K562 (cell line): ENCODE results near the gene SESN3. TPM values are rescaled to one million over a fixed set of nuclear protein-coding genes. Genes with fewer than 3 reads are reported as not detected.

Experiments
- ARID2 ChIP-seq: fragments of 450-650 bp; IDR thresholded peaks from 2 replicates; pipeline ENCODE4 v1.6.1; 2017; ENCODE audit warnings: antibody characterized with exemption, mild to moderate bottlenecking
- CBX5 ChIP-seq: IDR thresholded peaks from 2 replicates; pipeline ENCODE4 v1.6.1; 2014; ENCODE audit warnings: low read depth, borderline replicate concordance
- CHCHD3 ChIP-seq: fragments of 250-450 bp; sonication (Bioruptor Pico); IDR thresholded peaks from 2 replicates; pipeline ENCODE4 v2.1.2; 2022; ENCODE audit warnings: mild to moderate bottlenecking
- EGR1 ChIP-seq: fragments of 450-650 bp; conservative IDR thresholded peaks from 2 replicates; pipeline ENCODE4 v1.6.1; 2017; ENCODE audit warnings: mild to moderate bottlenecking
- MAZ ChIP-seq, 2 experiments: fragments of 450-650 bp in 1 of 2; sonication (generic) in 1 of 2; formaldehyde crosslinking; IDR thresholded peaks in 1 of 2; conservative IDR thresholded peaks in 1 of 2; 2 replicates each; pipeline versions ENCODE4 v1.4.0 to v1.5.0; 2020; ENCODE audit warnings: mild to moderate bottlenecking in 1 of 2, missing genetic modification reagents in 1 of 2
- MED1 ChIP-seq: sonication (generic); formaldehyde crosslinking; IDR thresholded peaks from 2 replicates; pipeline ENCODE4 v1.8.1; 2023; ENCODE audit warnings: missing genetic modification reagents, borderline replicate concordance
- MTA1 ChIP-seq: fragments of 450-650 bp; IDR thresholded peaks from 2 replicates; pipeline ENCODE4 v1.6.1; 2017; ENCODE audit warnings: borderline replicate concordance
- NFXL1 ChIP-seq: fragments of 450-650 bp; formaldehyde crosslinking; IDR thresholded peaks from 2 replicates; pipeline ENCODE4 v1.4.0; 2021; ENCODE audit warnings: mild to moderate bottlenecking
- PHF21A ChIP-seq: fragments of 450-650 bp; IDR thresholded peaks from 2 replicates; pipeline ENCODE4 v1.6.1; 2017; ENCODE audit warnings: low read depth, borderline replicate concordance
- TCF7L2 ChIP-seq: fragments of 150-350 bp; IDR thresholded peaks from 2 replicates; pipeline ENCODE4 v1.6.1; 2016; ENCODE audit warnings: low read depth, mild to moderate bottlenecking, low read length, moderate library complexity
- ZNF507 ChIP-seq: conservative IDR thresholded peaks from 2 replicates; pipeline ENCODE4 v1.6.1; 2017; ENCODE audit warnings: missing genetic modification characterization, missing compliant biosample characterization
- ZNF695 ChIP-seq: fragments of 450-650 bp; formaldehyde crosslinking; IDR thresholded peaks from 2 replicates; pipeline ENCODE4 v1.4.0; 2020; ENCODE audit warnings: mild to moderate bottlenecking, moderate library complexity
- polyA plus RNA-seq, 8 experiments: library from polyadenylated mRNA; depleted of rRNA in 4 of 8; stranded (reverse) in 5 of 8; unstranded in 3 of 8; fragments of >200 nt; fragmentation: Nextera tagmentation in 2 of 8; fragmentation: Illumina TruSeq in 1 of 8; extraction: Ambion mirVana in 2 of 8; extraction: Trizol in 1 of 8; gene quantifications; 2 replicates each; pipeline versions ENCODE4 v1.2.1 to v1.2.3, GENCODE V29; 2011 to 2014; ENCODE audit warnings: inconsistent platforms in 1 of 8, missing spikeins in 1 of 8
- total RNA-seq, 7 experiments: library from RNA; depleted of rRNA in 6 of 7; stranded (reverse); fragments of >200 nt in 6 of 7; fragmentation: Illumina TruSeq in 2 of 7; extraction: Trizol in 2 of 7; gene quantifications; 2 replicates each; pipeline versions ENCODE4 v1.2.1 to v1.2.3, GENCODE V29; 2011 to 2021; ENCODE audit warnings: low replicate concordance in 1 of 7
- TF ChIP-seq, protein P1 (sequence below): fragments of 450-650 bp; IDR thresholded peaks from 2 replicates; pipeline ENCODE4 v1.6.1; 2016; ENCODE audit warnings: mild to moderate bottlenecking
- TF ChIP-seq, protein P2 (sequence below): fragments of 250-450 bp; sonication (Bioruptor Pico); IDR thresholded peaks from 2 replicates; pipeline ENCODE4 v1.8.0; 2021; ENCODE audit warnings: moderate library complexity, mild to moderate bottlenecking, inconsistent platforms
- TF ChIP-seq, protein P3 (sequence below): fragments of 250-450 bp; sonication (Bioruptor Pico); IDR thresholded peaks from 2 replicates; pipeline ENCODE4 v1.5.0; 2021; ENCODE audit warnings: mild to moderate bottlenecking, moderate library complexity
- TF ChIP-seq, protein P4 (sequence below): sonication (generic); formaldehyde crosslinking; IDR thresholded peaks from 2 replicates; pipeline ENCODE4 v1.5.0; 2020; ENCODE audit warnings: missing genetic modification reagents
- TF ChIP-seq, protein P5 (sequence below): fragments of 250-450 bp; sonication (Bioruptor Pico); IDR thresholded peaks from 2 replicates; pipeline ENCODE4 v1.5.0; 2021; ENCODE audit warnings: mild to moderate bottlenecking, borderline replicate concordance

The SESN3 gene
- total and polyA plus RNA-seq, 9 of the 15 experiments (the other 6 are each of a cell fraction or from before 2014, with no cell fraction given) = 0.44 to 2.6 (median 1.5) TPM

DNA sequence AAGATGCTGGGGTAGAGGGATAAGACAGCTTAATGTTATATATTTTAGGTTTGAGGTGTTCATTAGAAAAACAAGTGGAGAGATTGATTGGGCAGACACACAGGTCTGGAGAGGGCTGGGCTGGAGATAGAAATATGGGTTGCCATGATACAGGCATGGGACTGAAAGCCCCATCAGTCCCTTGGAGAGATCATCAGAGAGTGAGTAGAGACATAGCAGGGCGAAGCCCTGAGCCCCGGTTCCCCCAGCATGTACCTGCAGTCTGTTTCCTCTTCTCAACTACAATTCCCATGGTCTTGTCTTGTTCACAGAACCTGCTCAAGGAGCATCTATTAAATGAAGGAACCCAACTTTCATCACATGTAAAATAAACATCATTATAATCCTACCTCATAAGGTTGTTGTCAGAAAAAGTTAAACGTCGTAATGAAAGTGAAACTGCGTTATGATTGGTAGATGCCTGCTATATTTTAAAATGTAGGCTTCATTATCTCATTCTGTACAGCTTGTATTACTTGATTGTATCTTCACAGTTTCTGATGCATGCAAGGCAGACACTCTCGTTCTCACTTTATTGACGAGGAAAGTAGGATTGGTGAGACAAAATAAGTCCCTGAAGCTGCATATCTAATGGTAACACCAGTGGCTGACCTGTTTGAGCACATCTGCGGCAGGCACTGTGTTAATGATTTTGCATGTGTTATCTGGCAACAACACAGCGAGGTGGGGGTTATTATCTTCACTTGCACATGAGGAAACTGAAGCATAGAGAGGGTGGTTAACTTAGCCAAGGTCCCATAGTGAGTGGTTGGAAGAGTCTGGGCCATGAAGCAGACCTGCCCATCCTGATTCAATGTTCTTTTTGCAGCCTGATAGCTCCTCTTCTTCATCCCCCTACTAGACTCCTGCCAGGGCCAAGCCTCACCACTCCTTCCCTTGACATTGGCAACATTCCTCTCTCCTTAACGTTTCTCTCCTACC lies 77.8 kb downstream of the SESN3 start (continued):
- TF ChIP-seq, protein P1, sequence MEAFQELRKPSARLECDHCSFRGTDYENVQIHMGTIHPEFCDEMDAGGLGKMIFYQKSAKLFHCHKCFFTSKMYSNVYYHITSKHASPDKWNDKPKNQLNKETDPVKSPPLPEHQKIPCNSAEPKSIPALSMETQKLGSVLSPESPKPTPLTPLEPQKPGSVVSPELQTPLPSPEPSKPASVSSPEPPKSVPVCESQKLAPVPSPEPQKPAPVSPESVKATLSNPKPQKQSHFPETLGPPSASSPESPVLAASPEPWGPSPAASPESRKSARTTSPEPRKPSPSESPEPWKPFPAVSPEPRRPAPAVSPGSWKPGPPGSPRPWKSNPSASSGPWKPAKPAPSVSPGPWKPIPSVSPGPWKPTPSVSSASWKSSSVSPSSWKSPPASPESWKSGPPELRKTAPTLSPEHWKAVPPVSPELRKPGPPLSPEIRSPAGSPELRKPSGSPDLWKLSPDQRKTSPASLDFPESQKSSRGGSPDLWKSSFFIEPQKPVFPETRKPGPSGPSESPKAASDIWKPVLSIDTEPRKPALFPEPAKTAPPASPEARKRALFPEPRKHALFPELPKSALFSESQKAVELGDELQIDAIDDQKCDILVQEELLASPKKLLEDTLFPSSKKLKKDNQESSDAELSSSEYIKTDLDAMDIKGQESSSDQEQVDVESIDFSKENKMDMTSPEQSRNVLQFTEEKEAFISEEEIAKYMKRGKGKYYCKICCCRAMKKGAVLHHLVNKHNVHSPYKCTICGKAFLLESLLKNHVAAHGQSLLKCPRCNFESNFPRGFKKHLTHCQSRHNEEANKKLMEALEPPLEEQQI = peak; percentile 99
- TF ChIP-seq MED1 (CRISPR knock-in tag) = no peak
- no peak for TF ChIP-seq NFXL1 (CRISPR knock-in tag)
- peak; percentile 67 to 82 for TF ChIP-seq MAZ (CRISPR knock-in tag; conservative IDR thresholded peaks at IDR 0.05 in 1 of 2, IDR thresholded peaks at IDR 0.05 in 1 of 2)
- TF ChIP-seq ZNF695 (CRISPR knock-in tag) = no peak
- no peak for TF ChIP-seq ARID2
- no peak for TF ChIP-seq ZNF507 (tag)
- TF ChIP-seq EGR1 = peak; percentile 63
- no peak for TF ChIP-seq CHCHD3 (CRISPR knock-in tag)
- TF ChIP-seq, protein P2, sequence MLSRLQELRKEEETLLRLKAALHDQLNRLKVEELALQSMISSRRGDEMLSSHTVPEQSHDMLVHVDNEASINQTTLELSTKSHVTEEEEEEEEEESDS (CRISPR knock-in tag) = no peak
- peak; percentile 62 for TF ChIP-seq MTA1
- no peak for TF ChIP-seq PHF21A
- TF ChIP-seq, protein P3, sequence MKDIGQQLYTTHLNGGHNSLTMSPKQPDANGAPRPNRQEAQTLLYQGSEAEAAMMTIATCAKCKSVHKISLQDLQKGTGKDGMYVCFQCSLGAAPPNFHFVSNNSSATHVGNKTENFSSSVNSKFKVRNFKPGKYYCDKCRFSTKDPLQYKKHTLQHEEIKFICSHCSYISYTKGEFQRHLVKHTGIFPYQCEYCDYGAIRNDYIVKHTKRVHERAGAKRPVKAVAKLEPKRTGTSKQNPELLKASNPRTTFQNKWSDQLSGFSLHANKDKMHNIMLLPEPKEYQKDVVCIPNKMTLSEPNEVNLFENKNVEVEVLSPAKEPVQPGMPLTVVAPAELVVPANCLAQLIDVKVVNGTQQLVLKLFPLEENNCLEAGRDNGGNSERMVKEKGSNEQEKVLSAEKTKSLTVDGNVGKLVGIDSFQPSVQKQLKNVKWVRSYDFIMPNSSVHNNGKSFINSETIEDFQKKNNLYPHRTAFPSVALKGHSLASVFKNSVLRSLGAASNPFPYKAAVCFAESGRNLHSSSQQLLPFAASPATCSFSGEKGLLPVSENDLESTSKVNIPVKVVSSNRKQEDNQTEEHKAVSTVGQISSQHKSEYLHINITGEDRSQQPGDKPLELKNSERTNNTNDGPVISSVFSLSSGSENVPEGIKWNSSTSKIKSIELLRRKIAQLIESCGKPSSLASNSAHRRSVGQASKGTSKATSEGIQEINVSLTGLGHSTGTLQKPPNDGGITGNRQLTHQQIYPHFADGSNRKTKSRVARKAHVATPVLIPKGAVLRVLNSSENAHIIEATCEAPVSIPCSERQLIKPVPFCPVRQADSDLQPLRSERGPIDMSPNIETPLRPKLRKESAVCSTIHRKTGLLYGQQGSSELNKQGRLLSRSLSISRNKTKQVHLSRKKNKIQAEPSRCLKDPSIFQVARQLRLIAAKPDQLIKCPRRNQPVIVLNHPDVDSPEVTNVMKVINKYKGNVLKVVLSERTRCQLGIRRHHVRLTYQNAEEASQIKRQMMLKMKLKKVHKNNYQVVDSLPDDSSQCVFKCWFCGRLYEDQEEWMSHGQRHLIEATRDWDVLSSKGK (CRISPR knock-in tag) = no peak
- TF ChIP-seq, protein P4, sequence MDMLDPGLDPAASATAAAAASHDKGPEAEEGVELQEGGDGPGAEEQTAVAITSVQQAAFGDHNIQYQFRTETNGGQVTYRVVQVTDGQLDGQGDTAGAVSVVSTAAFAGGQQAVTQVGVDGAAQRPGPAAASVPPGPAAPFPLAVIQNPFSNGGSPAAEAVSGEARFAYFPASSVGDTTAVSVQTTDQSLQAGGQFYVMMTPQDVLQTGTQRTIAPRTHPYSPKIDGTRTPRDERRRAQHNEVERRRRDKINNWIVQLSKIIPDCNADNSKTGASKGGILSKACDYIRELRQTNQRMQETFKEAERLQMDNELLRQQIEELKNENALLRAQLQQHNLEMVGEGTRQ (CRISPR knock-in tag) = no peak
- no peak for TF ChIP-seq TCF7L2
- TF ChIP-seq, protein P5, sequence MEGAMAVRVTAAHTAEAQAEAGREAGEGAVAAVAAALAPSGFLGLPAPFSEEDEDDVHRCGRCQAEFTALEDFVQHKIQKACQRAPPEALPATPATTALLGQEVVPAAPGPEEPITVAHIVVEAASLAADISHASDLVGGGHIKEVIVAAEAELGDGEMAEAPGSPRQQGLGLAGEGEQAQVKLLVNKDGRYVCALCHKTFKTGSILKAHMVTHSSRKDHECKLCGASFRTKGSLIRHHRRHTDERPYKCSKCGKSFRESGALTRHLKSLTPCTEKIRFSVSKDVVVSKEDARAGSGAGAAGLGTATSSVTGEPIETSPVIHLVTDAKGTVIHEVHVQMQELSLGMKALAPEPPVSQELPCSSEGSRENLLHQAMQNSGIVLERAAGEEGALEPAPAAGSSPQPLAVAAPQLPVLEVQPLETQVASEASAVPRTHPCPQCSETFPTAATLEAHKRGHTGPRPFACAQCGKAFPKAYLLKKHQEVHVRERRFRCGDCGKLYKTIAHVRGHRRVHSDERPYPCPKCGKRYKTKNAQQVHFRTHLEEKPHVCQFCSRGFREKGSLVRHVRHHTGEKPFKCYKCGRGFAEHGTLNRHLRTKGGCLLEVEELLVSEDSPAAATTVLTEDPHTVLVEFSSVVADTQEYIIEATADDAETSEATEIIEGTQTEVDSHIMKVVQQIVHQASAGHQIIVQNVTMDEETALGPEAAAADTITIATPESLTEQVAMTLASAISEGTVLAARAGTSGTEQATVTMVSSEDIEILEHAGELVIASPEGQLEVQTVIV (CRISPR knock-in tag) = no peak
- peak; percentile 40; the same call in 1 of the 2 replicates for TF ChIP-seq CBX5
